Measurements from ENCODE around the gene STRAP. TPM values are rescaled to one million over a fixed set of nuclear protein-coding genes. Genes with fewer than 3 reads are reported as not detected.

Gene STRAP
- total and polyA plus RNA-seq, 4 donors: 33.5 to 63.8 (median 48.1) TPM

GRCh38 chr12:15859116-15859515 is 23.1 kb upstream of the STRAP start:
- no peak overlapping the region for H3K9ac ChIP-seq (ENCODE audit: low read depth in 1 of 2, low read length in 2 of 2)
- no peaks in the 10 kb centered on the region for H3K9me3 ChIP-seq (ENCODE audit: control insufficient read depth in 4 of 4, low read length in 3 of 4)
- no peak overlapping the region for H3K27ac ChIP-seq (ENCODE audit: low read depth in 1 of 2, low read length in 2 of 2)
- no peak for TF ChIP-seq NR2F2 (IDR thresholded peaks at IDR 0.05)
- no peak for TF ChIP-seq RXRA (IDR thresholded peaks at IDR 0.05)
- TF ChIP-seq YY1 (IDR thresholded peaks at IDR 0.05): no peak
- no peak for TF ChIP-seq RAD21 (IDR thresholded peaks at IDR 0.05)
- no peak for TF ChIP-seq ZBTB33 (IDR thresholded peaks at IDR 0.05)
- TF ChIP-seq, protein P1, sequence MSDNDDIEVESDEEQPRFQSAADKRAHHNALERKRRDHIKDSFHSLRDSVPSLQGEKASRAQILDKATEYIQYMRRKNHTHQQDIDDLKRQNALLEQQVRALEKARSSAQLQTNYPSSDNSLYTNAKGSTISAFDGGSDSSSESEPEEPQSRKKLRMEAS (IDR thresholded peaks at IDR 0.05): no peak
- no peak for TF ChIP-seq REST (IDR thresholded peaks at IDR 0.05)
- TF ChIP-seq ATF3 (IDR thresholded peaks at IDR 0.05): no peak
- TF ChIP-seq HNF4G (IDR thresholded peaks at IDR 0.05): no peak
- no peak for TF ChIP-seq SP1 (IDR thresholded peaks at IDR 0.05)
- no peak for TF ChIP-seq HNF4A (conservative IDR thresholded peaks at IDR 0.05)
- no peak for TF ChIP-seq FOXA2 (IDR thresholded peaks at IDR 0.05)
- no peak for TF ChIP-seq GABPA (IDR thresholded peaks at IDR 0.05 in 1 of 2, conservative IDR thresholded peaks at IDR 0.05 in 1 of 2)
- TF ChIP-seq JUND (IDR thresholded peaks at IDR 0.05): no peak
- TF ChIP-seq EGR1 (IDR thresholded peaks at IDR 0.05; ENCODE audit: low read depth in 2 of 2): no peak
- no peak for TF ChIP-seq CTCF (IDR thresholded peaks at IDR 0.05; ENCODE audit: low read depth, low read length, missing input control)
- no peak for TF ChIP-seq FOXA1 (IDR thresholded peaks at IDR 0.05)
- no peak for TF ChIP-seq TAF1 (conservative IDR thresholded peaks at IDR 0.05)
- WGBS: 75% methylated on average over 4 of the region's 4 CpGs
- no peaks in the 10 kb centered on the region for H3K27me3 ChIP-seq (ENCODE audit: control insufficient read depth in 4 of 4, insufficient read depth in 4 of 4, low read length in 3 of 4)
- no peak for DNase-seq (ENCODE audit: low spot score)
- H3K36me3 ChIP-seq (ENCODE audit: control insufficient read depth in 4 of 4, insufficient read depth in 3 of 4, low read depth in 1 of 4, low read length in 3 of 4): no peaks in the 10 kb centered on the region
- no peak overlapping the region for H3K4me3 ChIP-seq (ENCODE audit: low read depth in 1 of 3, low read length in 3 of 3)
- H3K4me1 ChIP-seq (ENCODE audit: control insufficient read depth in 4 of 4, insufficient read depth in 4 of 4, low read length in 3 of 4): peaks cover 4 to 38% (median 29%) of the 10 kb centered on the region in 4 donors

Data from liver (tissue), 9 donors.